IMR-90 (cell line): ENCODE data around the gene GIPC3. TPM values are rescaled to one million over a fixed set of nuclear protein-coding genes. Genes with fewer than 3 reads are reported as not detected.

Experiments used
- ATAC-seq: fragments of 200-7000 bp; cut with Tn5 transposase; 2 replicates; pipeline ENCODE4 v1.9.1; 2020; ENCODE audit warnings: low read depth, mild to moderate bottlenecking, moderate library complexity
- BruUV-seq: library from RNA; stranded (reverse); fragments of 400-500 nt; replicated peaks from 2 replicates; lab custom pipeline; 2021; lab: Mats Ljungman, UMichigan
- CTCF ChIA-PET: fragments of 300-600 bp; formaldehyde crosslinking; extraction: SDS; loops from one replicate; lab custom pipeline; 2021; ENCODE audit warnings: antibody characterized with exemption; lab: Yijun Ruan, JAX
- POLR2A ChIA-PET: fragments of 300-600 bp; sonication (Branson Sonifier 250); formaldehyde crosslinking; loops from one replicate; lab custom pipeline; 2022; ENCODE audit warnings: antibody characterized with exemption; ENCODE audit not compliant: unreplicated experiment; lab: Charles Lee
- DNase-seq: peaks from one replicate; pipeline ENCODE4 v3.0.0; 2013
- H2AFZ ChIP-seq: replicated peaks from 2 replicates; pipeline ENCODE3; 2013; ENCODE audit warnings: low read length, mild to moderate bottlenecking; ENCODE audit not compliant: poor library complexity
- H2AK5ac ChIP-seq: 2 replicates; pipeline ENCODE4 v1.6.1; 2013; ENCODE audit warnings: low read depth, low read length, inconsistent platforms
- H2AK9ac ChIP-seq: replicated peaks from 2 replicates; pipeline ENCODE3; 2013; ENCODE audit warnings: mild to moderate bottlenecking, low read depth, low read length, moderate library complexity; ENCODE audit not compliant: poor library complexity
- H2BK120ac ChIP-seq: 2 replicates; pipeline ENCODE4 v1.6.1; 2013; ENCODE audit warnings: low read depth, low read length, inconsistent platforms
- H2BK15ac ChIP-seq: 3 replicates; pipeline ENCODE4 v1.6.1; 2013; ENCODE audit warnings: low read depth, low read length, inconsistent platforms
- H2BK20ac ChIP-seq: 2 replicates; pipeline ENCODE4 v1.6.1; 2013; ENCODE audit warnings: low read depth, mild to moderate bottlenecking, inconsistent platforms, low read length, moderate library complexity
- H2BK5ac ChIP-seq: 2 replicates; pipeline ENCODE4 v1.6.1; 2013; ENCODE audit warnings: mild to moderate bottlenecking, low read depth, low read length, inconsistent platforms; ENCODE audit not compliant: poor library complexity, severe bottlenecking
- H3K14ac ChIP-seq: replicated peaks from 2 replicates; pipeline ENCODE4 v1.6.1; 2013; ENCODE audit warnings: low read depth, low read length, inconsistent platforms
- H3K18ac ChIP-seq: 2 replicates; pipeline ENCODE4 v1.6.1; 2013; ENCODE audit warnings: low read depth, low read length, control low read depth
- H3K23ac ChIP-seq: 2 replicates; pipeline ENCODE4 v1.6.1; 2013; ENCODE audit warnings: low read depth, low read length, inconsistent platforms
- H3K27ac ChIP-seq: 2 replicates; pipeline ENCODE4 v1.5.1; 2013; ENCODE audit warnings: mild to moderate bottlenecking, control low read depth, low read length; ENCODE audit not compliant: insufficient read depth
- H3K27me3 ChIP-seq: 2 replicates; pipeline ENCODE4 v1.6.1; 2013; ENCODE audit warnings: low read length; ENCODE audit not compliant: control insufficient read depth, insufficient read depth
- H3K36me3 ChIP-seq: 2 replicates; pipeline ENCODE4 v1.6.1; 2013; ENCODE audit warnings: low read length, mixed read lengths; ENCODE audit not compliant: control insufficient read depth, insufficient read depth
- H3K4ac ChIP-seq: 2 replicates; pipeline ENCODE4 v1.6.1; 2013; ENCODE audit warnings: low read depth, low read length, inconsistent platforms
- H3K4me1 ChIP-seq: 2 replicates; pipeline ENCODE4 v1.6.1; 2013; ENCODE audit warnings: low read length, mixed read lengths; ENCODE audit not compliant: control insufficient read depth, insufficient read depth
- H3K4me2 ChIP-seq: 2 replicates; pipeline ENCODE4 v1.6.1; 2013; ENCODE audit warnings: low read depth, mild to moderate bottlenecking, control low read depth, low read length, moderate library complexity
- H3K4me3 ChIP-seq: 2 replicates; pipeline ENCODE4 v1.5.1; 2013; ENCODE audit warnings: low read depth, mild to moderate bottlenecking, control low read depth, low read length, moderate library complexity; ENCODE audit not compliant: insufficient read depth
- H3K56ac ChIP-seq: 2 replicates; pipeline ENCODE4 v1.6.1; 2013; ENCODE audit warnings: low read length, inconsistent platforms; ENCODE audit not compliant: insufficient read depth; ENCODE audit errors: extremely low read depth
- H3K79me1 ChIP-seq, 2 experiments: 2 replicates each; pipeline ENCODE4 v1.6.1; 2013; ENCODE audit warnings: low read length in 2 of 2, inconsistent platforms in 1 of 2, low read depth in 1 of 2
- H3K9ac ChIP-seq: 2 replicates; pipeline ENCODE4 v1.6.1; 2013; ENCODE audit warnings: low read depth, low read length, control low read depth
- H3K9me1 ChIP-seq: 2 replicates; pipeline ENCODE4 v1.6.1; 2013; ENCODE audit warnings: low read length, inconsistent platforms; ENCODE audit not compliant: insufficient read depth
- H3K9me3 ChIP-seq: 2 replicates; pipeline ENCODE4 v1.6.1; 2013; ENCODE audit warnings: low read length; ENCODE audit not compliant: control insufficient read depth, insufficient read depth
- H4K20me1 ChIP-seq: 2 replicates; pipeline ENCODE4 v1.6.1; 2013; ENCODE audit warnings: low read length, inconsistent platforms; ENCODE audit not compliant: insufficient read depth
- H4K5ac ChIP-seq: 2 replicates; pipeline ENCODE4 v1.6.1; 2013; ENCODE audit warnings: mild to moderate bottlenecking, low read depth, low read length, control low read depth
- H4K8ac ChIP-seq, 2 experiments: 2 replicates each; pipeline ENCODE4 v1.6.1; 2013; ENCODE audit warnings: low read depth in 2 of 2, low read length in 2 of 2, control low read depth in 1 of 2, inconsistent platforms in 1 of 2
- H4K91ac ChIP-seq: 2 replicates; pipeline ENCODE4 v1.6.1; 2013; ENCODE audit warnings: low read depth, low read length, inconsistent platforms; ENCODE audit not compliant: insufficient read depth
- CEBPB ChIP-seq: IDR thresholded peaks from 2 replicates; pipeline ENCODE4 v1.6.1; 2012; ENCODE audit warnings: low read depth, low read length, improper control_type of control experiment
- CHD1 ChIP-seq: IDR thresholded peaks from 2 replicates; pipeline ENCODE4 v1.6.1; 2012; ENCODE audit warnings: low read depth, low read length, improper control_type of control experiment
- FOS ChIP-seq: fragments of 150-350 bp; IDR thresholded peaks from 2 replicates; pipeline ENCODE4 v1.6.1; 2016; ENCODE audit warnings: low read depth, low read length
- MAZ ChIP-seq: IDR thresholded peaks from 2 replicates; pipeline ENCODE4 v1.6.1; 2012; ENCODE audit warnings: low read depth, mild to moderate bottlenecking, low read length, improper control_type of control experiment, moderate library complexity, borderline replicate concordance
- MXI1 ChIP-seq: IDR thresholded peaks from 2 replicates; pipeline ENCODE4 v1.6.1; 2012; ENCODE audit warnings: low read depth, mild to moderate bottlenecking, low read length, moderate library complexity, borderline replicate concordance
- NFE2L2 ChIP-seq: fragments of 150-350 bp; IDR thresholded peaks from 2 replicates; pipeline ENCODE4 v1.6.1; 2016; ENCODE audit warnings: low read depth, mild to moderate bottlenecking, low read length
- POLR2A ChIP-seq: IDR thresholded peaks from 2 replicates; pipeline ENCODE4 v1.6.1; 2012; ENCODE audit warnings: mild to moderate bottlenecking, low read depth, low read length
- RAD21 ChIP-seq: IDR thresholded peaks from 2 replicates; pipeline ENCODE4 v1.6.1; 2012; ENCODE audit warnings: low read length, improper control_type of control experiment
- RCOR1 ChIP-seq: IDR thresholded peaks from 2 replicates; pipeline ENCODE4 v1.6.1; 2012; ENCODE audit warnings: mild to moderate bottlenecking, low read length, improper control_type of control experiment; ENCODE audit not compliant: insufficient replicate concordance
- RFX5 ChIP-seq: IDR thresholded peaks from 2 replicates; pipeline ENCODE4 v1.8.0; 2012; ENCODE audit warnings: low read depth, mild to moderate bottlenecking, low read length, moderate library complexity
- SMC3 ChIP-seq: fragments of 150-350 bp; IDR thresholded peaks from 2 replicates; pipeline ENCODE4 v1.6.1; 2016; ENCODE audit warnings: low read depth, mild to moderate bottlenecking, antibody characterized with exemption, low read length, moderate library complexity
- WGBS, 2 experiments: methylation state at CpG; one replicate each; pipeline versions ENCODE4 v1.1.5 to v1.1.7; 2013; ENCODE audit warnings: missing lambda C conversion rate in 2 of 2; ENCODE audit not compliant: insufficient read length in 1 of 2; ENCODE audit errors: extremely low coverage in 2 of 2; 5-methylcytosine and 5-hydroxymethylcytosine counted together
- dilution Hi-C: fragments of 300-500 bp; cut with HindIII; formaldehyde crosslinking; loops from one replicate; pipeline ENCODE4 v1.14.3; 2018; ENCODE audit warnings: low sequenced_read_pairs; ENCODE audit not compliant: unreplicated experiment
- in situ Hi-C: fragments of 300-500 bp; cut with MboI; formaldehyde crosslinking; loops from 3 replicates; pipeline ENCODE4 v1.14.3; 2019; ENCODE audit warnings: low sequenced_read_pairs, inconsistent platforms, mixed read lengths
- intact Hi-C: fragments of 100-400 bp; cut with micrococcal nuclease; formaldehyde crosslinking; loops from 2 replicates; pipeline ENCODE4 v1.10.0; 2022
- polyA plus RNA-seq, 3 experiments: library from polyadenylated mRNA; depleted of rRNA; stranded (reverse); fragments of >200 nt; gene quantifications; 2 replicates each; pipeline ENCODE4 v1.2.3, GENCODE V29; 2012; ENCODE audit warnings: low replicate concordance in 1 of 3
- total RNA-seq: library from RNA; depleted of rRNA; stranded (reverse); fragments of >200 nt; gene quantifications from 2 replicates; pipeline ENCODE4 v1.2.3, GENCODE V29; 2012
- TF ChIP-seq, protein P1 (sequence below): conservative IDR thresholded peaks from 2 replicates; pipeline ENCODE4 v1.5.1; 2012; ENCODE audit warnings: mild to moderate bottlenecking, low read depth, low read length, improper control_type of control experiment
- TF ChIP-seq, protein P2 (sequence below): fragments of 150-350 bp; IDR thresholded peaks from 2 replicates; pipeline ENCODE4 v1.6.1; 2016; ENCODE audit warnings: low read depth, mild to moderate bottlenecking, low read length, moderate library complexity, borderline replicate concordance
- TF ChIP-seq, protein P3 (sequence below): fragments of 150-350 bp; IDR thresholded peaks from 2 replicates; pipeline ENCODE4 v1.6.1; 2017; ENCODE audit warnings: mild to moderate bottlenecking, antibody characterized with exemption, low read length, low read depth

GIPC3 gene
- total and polyA plus RNA-seq, 2 of the 4 experiments (the other 2 are of a cell fraction), result under 0.01 to 0.36 TPM

DNA sequence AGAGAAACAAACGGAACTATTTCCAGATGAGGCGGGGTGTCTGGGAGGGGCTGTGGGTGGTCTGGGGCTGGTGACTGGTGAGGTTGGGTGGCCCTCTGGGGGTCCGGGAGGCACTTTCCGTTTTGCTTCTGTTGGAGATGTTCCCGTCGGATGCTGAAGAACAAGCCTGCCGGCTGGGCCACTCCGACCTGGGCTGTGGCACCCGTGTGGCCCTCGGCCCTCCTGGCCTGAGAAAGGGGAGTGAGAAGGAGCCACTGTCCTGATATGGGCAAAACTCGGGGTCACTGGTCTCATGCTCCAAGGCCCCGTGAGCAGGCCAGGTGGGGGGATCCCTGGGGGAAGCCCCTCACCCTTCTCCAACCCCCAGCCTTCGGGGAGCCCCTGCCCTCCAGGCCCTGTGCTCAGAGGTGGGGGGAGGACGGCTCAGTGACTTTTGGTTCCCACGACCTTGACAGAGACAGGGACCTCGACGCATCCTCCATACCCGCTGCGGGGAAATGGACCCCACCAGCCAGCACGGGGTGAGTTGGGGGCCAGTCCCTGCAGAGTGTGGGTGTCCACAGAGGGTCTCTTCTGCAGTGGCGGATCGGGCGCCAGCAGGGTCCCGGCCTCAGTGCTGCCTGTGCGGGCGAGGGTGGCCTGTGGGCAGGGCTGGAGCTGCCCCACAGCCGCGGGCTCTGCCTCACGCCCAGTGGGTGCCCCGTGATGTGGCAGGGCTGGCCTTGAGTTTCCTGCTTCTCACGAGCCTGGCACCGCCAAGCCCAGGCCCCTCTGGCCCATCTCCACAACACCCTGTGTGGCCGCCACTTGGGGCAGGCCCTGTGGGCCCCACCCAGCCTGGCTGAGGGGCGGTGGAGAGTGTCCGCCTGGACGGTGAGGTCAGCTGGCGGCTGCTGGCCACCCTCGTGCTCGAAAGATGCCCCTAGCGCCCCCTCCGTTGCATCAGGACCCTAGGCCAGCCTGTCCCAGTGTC is 25.8 kb downstream of the GIPC3 start:
- ChIA-PET POLR2A (no interaction called here), CTCF (no interaction called here)
- Histone ChIP-seq H2BK120ac (no peak overlapping the region), H3K56ac (no peak overlapping the region), H3K4ac (no peak overlapping the region), H3K9me3 (no peaks in the 10 kb centered on the region), H4K20me1 (no peaks in the 10 kb centered on the region), H3K18ac (no peak overlapping the region), H4K91ac (no peak overlapping the region), H3K4me1 (peaks cover 10% of the 10 kb centered on the region), H3K23ac (no peak overlapping the region), H3K4me2 (no peak overlapping the region), H4K8ac (no peak overlapping the region), H3K36me3 (peaks cover 30% of the 10 kb centered on the region), H3K79me1 (peaks cover under 1 to 9% of the 10 kb centered on the region in 2 experiments; a peak in 2 of 4 replicates), H4K5ac (no peak overlapping the region), H3K27ac (no peak overlapping the region), H2AK5ac (no peak overlapping the region), H3K4me3 (no peak overlapping the region), H3K9me1 (0 out of 2 replicates have a peak, but pooled peaks cover 6% of the 10 kb centered on the region), H3K27me3 (no peaks in the 10 kb centered on the region), H2AFZ (no peak overlapping the region), H3K14ac (no peak overlapping the region), H2BK15ac (no peak overlapping the region), H2BK20ac (no peak overlapping the region), H2AK9ac (no peak overlapping the region), H3K9ac (no peak overlapping the region), H2BK5ac (no peak overlapping the region)
- no peak for ATAC-seq
- dilution Hi-C loops, result no loop called here
- 91% methylated on average over 7 of the region's 41 CpGs; no CpG with 5 or more reads in 1 of the 2 experiments for WGBS, 2 experiments
- no TSS peak for BruUV-seq
- in situ Hi-C loops, result loop anchor here (25.0 kb wide), 1 partner anchor 299 kb away; no protein-coding TSS in a partner anchor
- intact Hi-C loops, result loop anchor here (10.0 kb wide), 1 partner anchor 286 kb away; no protein-coding TSS in a partner anchor
- DNase-seq, result no peak
- TF ChIP-seq RCOR1 (no peak), FOS (no peak), RFX5 (no peak), POLR2A (no peak), MAZ (no peak), MXI1 (no peak), CEBPB (no peak), RAD21 (no peak), CHD1 (no peak), SMC3 (no peak), NFE2L2 (no peak)
- TF ChIP-seq, protein P1, sequence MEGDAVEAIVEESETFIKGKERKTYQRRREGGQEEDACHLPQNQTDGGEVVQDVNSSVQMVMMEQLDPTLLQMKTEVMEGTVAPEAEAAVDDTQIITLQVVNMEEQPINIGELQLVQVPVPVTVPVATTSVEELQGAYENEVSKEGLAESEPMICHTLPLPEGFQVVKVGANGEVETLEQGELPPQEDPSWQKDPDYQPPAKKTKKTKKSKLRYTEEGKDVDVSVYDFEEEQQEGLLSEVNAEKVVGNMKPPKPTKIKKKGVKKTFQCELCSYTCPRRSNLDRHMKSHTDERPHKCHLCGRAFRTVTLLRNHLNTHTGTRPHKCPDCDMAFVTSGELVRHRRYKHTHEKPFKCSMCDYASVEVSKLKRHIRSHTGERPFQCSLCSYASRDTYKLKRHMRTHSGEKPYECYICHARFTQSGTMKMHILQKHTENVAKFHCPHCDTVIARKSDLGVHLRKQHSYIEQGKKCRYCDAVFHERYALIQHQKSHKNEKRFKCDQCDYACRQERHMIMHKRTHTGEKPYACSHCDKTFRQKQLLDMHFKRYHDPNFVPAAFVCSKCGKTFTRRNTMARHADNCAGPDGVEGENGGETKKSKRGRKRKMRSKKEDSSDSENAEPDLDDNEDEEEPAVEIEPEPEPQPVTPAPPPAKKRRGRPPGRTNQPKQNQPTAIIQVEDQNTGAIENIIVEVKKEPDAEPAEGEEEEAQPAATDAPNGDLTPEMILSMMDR, result no peak
- TF ChIP-seq, protein P2, sequence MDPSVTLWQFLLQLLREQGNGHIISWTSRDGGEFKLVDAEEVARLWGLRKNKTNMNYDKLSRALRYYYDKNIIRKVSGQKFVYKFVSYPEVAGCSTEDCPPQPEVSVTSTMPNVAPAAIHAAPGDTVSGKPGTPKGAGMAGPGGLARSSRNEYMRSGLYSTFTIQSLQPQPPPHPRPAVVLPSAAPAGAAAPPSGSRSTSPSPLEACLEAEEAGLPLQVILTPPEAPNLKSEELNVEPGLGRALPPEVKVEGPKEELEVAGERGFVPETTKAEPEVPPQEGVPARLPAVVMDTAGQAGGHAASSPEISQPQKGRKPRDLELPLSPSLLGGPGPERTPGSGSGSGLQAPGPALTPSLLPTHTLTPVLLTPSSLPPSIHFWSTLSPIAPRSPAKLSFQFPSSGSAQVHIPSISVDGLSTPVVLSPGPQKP, result no peak
- TF ChIP-seq, protein P3, sequence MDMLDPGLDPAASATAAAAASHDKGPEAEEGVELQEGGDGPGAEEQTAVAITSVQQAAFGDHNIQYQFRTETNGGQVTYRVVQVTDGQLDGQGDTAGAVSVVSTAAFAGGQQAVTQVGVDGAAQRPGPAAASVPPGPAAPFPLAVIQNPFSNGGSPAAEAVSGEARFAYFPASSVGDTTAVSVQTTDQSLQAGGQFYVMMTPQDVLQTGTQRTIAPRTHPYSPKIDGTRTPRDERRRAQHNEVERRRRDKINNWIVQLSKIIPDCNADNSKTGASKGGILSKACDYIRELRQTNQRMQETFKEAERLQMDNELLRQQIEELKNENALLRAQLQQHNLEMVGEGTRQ, result no peak
